Keratinocyte (primary cell): ENCODE results near the gene PLXNB1. TPM values are rescaled to one million over a fixed set of nuclear protein-coding genes. Genes with fewer than 3 reads are reported as not detected.

ENCODE experiments used
- DNase-seq: peaks from one replicate; pipeline ENCODE4 v3.0.0-alpha.2; 2011; ENCODE audit warnings: low read depth, missing footprints, low spot score
- FAIRE-seq: peaks from 2 replicates; lab custom pipeline; 2011; peaks lifted over from hg19 to GRCh38; lab: Jason Lieb, UNC
- H2AFZ ChIP-seq: 2 replicates; pipeline ENCODE4 v1.6.0; 2012; ENCODE audit warnings: low read length, control low read depth, inconsistent platforms; ENCODE audit not compliant: control insufficient read depth
- H3K27ac ChIP-seq: 2 replicates; pipeline ENCODE4 v1.5.1; 2011; ENCODE audit warnings: low read length; ENCODE audit not compliant: control insufficient read depth, insufficient read depth
- H3K27me3 ChIP-seq: 3 replicates; pipeline ENCODE4 v1.6.0; 2011; ENCODE audit warnings: low read length; ENCODE audit not compliant: control insufficient read depth, insufficient read depth; ENCODE audit errors: extremely low read depth
- H3K36me3 ChIP-seq, 2 experiments: 2 replicates in 1 of 2; 3 replicates in 1 of 2; pipeline ENCODE4 v1.5.1; 2011; ENCODE audit warnings: low read length in 2 of 2, mild to moderate bottlenecking in 1 of 2; ENCODE audit not compliant: control insufficient read depth in 2 of 2, insufficient read depth in 2 of 2; ENCODE audit errors: extremely low read depth in 1 of 2
- H3K4me1 ChIP-seq: 3 replicates; pipeline ENCODE4 v1.5.1; 2011; ENCODE audit warnings: low read length; ENCODE audit not compliant: control insufficient read depth, insufficient read depth; ENCODE audit errors: extremely low read depth
- H3K4me2 ChIP-seq: 3 replicates; pipeline ENCODE4 v1.6.0; 2011; ENCODE audit warnings: low read depth, low read length; ENCODE audit not compliant: control insufficient read depth, insufficient read depth; ENCODE audit errors: extremely low read depth
- H3K4me3 ChIP-seq, 3 experiments: fragments of 200-600 bp in 1 of 3; sonication (generic) in 1 of 3; 2 replicates in 2 of 3; 3 replicates in 1 of 3; pipeline ENCODE4 v1.5.1; 2011 to 2016; ENCODE audit warnings: low read length in 3 of 3, mild to moderate bottlenecking in 3 of 3, control low read depth in 2 of 3, inconsistent platforms in 1 of 3, low read depth in 1 of 3, mixed read lengths in 1 of 3, mixed run types in 1 of 3, moderate library complexity in 1 of 3; ENCODE audit not compliant: control insufficient read depth in 2 of 3, insufficient read depth in 2 of 3; ENCODE audit errors: extremely low read depth in 1 of 3
- H3K79me2 ChIP-seq: 2 replicates; pipeline ENCODE4 v1.6.0; 2012; ENCODE audit warnings: low read length; ENCODE audit not compliant: control insufficient read depth, insufficient read depth
- H3K9ac ChIP-seq: 3 replicates; pipeline ENCODE4 v1.6.0; 2011; ENCODE audit warnings: low read length; ENCODE audit not compliant: control insufficient read depth, insufficient read depth; ENCODE audit errors: extremely low read depth
- H3K9me1 ChIP-seq: 3 replicates; pipeline ENCODE4 v1.6.0; 2011; ENCODE audit warnings: low read length; ENCODE audit not compliant: control insufficient read depth, insufficient read depth; ENCODE audit errors: extremely low read depth
- H3K9me3 ChIP-seq: 2 replicates; pipeline ENCODE4 v1.5.1; 2012; ENCODE audit warnings: low read depth, low read length; ENCODE audit not compliant: control insufficient read depth
- H4K20me1 ChIP-seq: 3 replicates; pipeline ENCODE4 v1.6.0; 2011; ENCODE audit warnings: low read length; ENCODE audit not compliant: control insufficient read depth, insufficient read depth; ENCODE audit errors: extremely low read depth
- EZH2 ChIP-seq: IDR thresholded peaks from one replicate; pipeline ENCODE4 v1.6.1; 2012; ENCODE audit warnings: inconsistent platforms, mild to moderate bottlenecking, low read length, moderate library complexity
- dilution Hi-C: fragments of 300-500 bp; cut with MboI; formaldehyde crosslinking; loops from one replicate; pipeline ENCODE4 v1.7.0; 2020; ENCODE audit warnings: low sequenced_read_pairs; ENCODE audit not compliant: extremely low pct_ligation_motif_present
- polyA plus RNA-seq, 5 experiments: library from polyadenylated mRNA; depleted of rRNA in 3 of 5; stranded (reverse) in 3 of 5; stranded (forward) in 1 of 5; unstranded in 1 of 5; fragments of >200 nt; gene quantifications; 1 replicate in 1 of 5; 2 replicates in 3 of 5; 3 replicates in 1 of 5; pipeline versions ENCODE4 v1.2.1 to v1.2.3, GENCODE V29; 2011 to 2012; ENCODE audit warnings: missing spikeins in 2 of 5, low read depth in 1 of 5, low replicate concordance in 1 of 5
- TF ChIP-seq, protein P1 (sequence below), 3 experiments: IDR thresholded peaks in 1 of 3; conservative IDR thresholded peaks in 1 of 3; optimal IDR thresholded peaks in 1 of 3; 2 replicates in 2 of 3; 3 replicates in 1 of 3; pipeline versions ENCODE3 to v1.5.1; 2011; ENCODE audit warnings: low read length in 3 of 3, mild to moderate bottlenecking in 3 of 3, moderate library complexity in 2 of 3, control low read depth in 1 of 3, inconsistent platforms in 1 of 3; ENCODE audit not compliant: insufficient read depth in 2 of 3; ENCODE audit errors: extremely low read depth in 1 of 3

The PLXNB1 gene
- polyA plus RNA-seq, 1 donor (not counting 4 experiments of a cell fraction or from before 2014, with no cell fraction given): 83.0 TPM

GRCh38 chr3:48435223-48435595 lies 5.3 kb upstream of the PLXNB1 start:
- Histone ChIP-seq H4K20me1 (no peaks in the 10 kb centered on the region), H3K9me1 (no peaks in the 10 kb centered on the region), H3K4me2 (peak overlapping the region; percentile 27), H3K4me1 (peaks cover 62% of the 10 kb centered on the region), H3K9me3 (no peaks in the 10 kb centered on the region), H3K4me3 (no peak overlapping the region), H3K27me3 (no peaks in the 10 kb centered on the region), H3K9ac (no peak overlapping the region), H3K36me3 (peaks cover 4 to 18% of the 10 kb centered on the region in 2 experiments), H2AFZ (no peak overlapping the region), H3K79me2 (peaks cover 16% of the 10 kb centered on the region), H3K27ac (peak overlapping the region; percentile 36)
- TF ChIP-seq, protein P1, sequence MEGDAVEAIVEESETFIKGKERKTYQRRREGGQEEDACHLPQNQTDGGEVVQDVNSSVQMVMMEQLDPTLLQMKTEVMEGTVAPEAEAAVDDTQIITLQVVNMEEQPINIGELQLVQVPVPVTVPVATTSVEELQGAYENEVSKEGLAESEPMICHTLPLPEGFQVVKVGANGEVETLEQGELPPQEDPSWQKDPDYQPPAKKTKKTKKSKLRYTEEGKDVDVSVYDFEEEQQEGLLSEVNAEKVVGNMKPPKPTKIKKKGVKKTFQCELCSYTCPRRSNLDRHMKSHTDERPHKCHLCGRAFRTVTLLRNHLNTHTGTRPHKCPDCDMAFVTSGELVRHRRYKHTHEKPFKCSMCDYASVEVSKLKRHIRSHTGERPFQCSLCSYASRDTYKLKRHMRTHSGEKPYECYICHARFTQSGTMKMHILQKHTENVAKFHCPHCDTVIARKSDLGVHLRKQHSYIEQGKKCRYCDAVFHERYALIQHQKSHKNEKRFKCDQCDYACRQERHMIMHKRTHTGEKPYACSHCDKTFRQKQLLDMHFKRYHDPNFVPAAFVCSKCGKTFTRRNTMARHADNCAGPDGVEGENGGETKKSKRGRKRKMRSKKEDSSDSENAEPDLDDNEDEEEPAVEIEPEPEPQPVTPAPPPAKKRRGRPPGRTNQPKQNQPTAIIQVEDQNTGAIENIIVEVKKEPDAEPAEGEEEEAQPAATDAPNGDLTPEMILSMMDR (optimal IDR thresholded peaks at IDR 0.05 in 1 of 3, IDR thresholded peaks at IDR 0.05 in 1 of 3, conservative IDR thresholded peaks at IDR 0.05 in 1 of 3; ENCODE audit: extremely low read depth in 1 of 3, insufficient read depth in 2 of 3, low read length in 3 of 3): no peak
- no peak for TF ChIP-seq EZH2
- DNase-seq: no peak
- no peak for FAIRE-seq
- dilution Hi-C loops: loop anchor here (25.0 kb wide), 1 partner anchor 173 kb away; no protein-coding TSS in a partner anchor

GRCh38 chr3:48434591-48435222 lies 4.8 kb upstream of the PLXNB1 start:
- peaks cover 13% of the 10 kb centered on the region for H3K79me2 ChIP-seq
- H3K4me1 ChIP-seq: peaks cover 65% of the 10 kb centered on the region
- no peak overlapping the region for H2AFZ ChIP-seq
- FAIRE-seq (no peak), DNase-seq (no peak)
- no peak for TF ChIP-seq EZH2
- TF ChIP-seq, protein P1 (optimal IDR thresholded peaks at IDR 0.05 in 1 of 3, IDR thresholded peaks at IDR 0.05 in 1 of 3, conservative IDR thresholded peaks at IDR 0.05 in 1 of 3; ENCODE audit: extremely low read depth in 1 of 3, insufficient read depth in 2 of 3, low read length in 3 of 3): no peak
- no peak overlapping the region for H3K4me3 ChIP-seq
- peak overlapping the region; percentile 79 for H3K27ac ChIP-seq
- H3K9ac ChIP-seq: peak overlapping the region; percentile 52
- dilution Hi-C loops: loop anchor here (25.0 kb wide), 1 partner anchor 172 kb away; no protein-coding TSS in a partner anchor
- H3K9me1 ChIP-seq: no peaks in the 10 kb centered on the region
- peak overlapping the region; percentile 67 for H3K4me2 ChIP-seq
- no peaks in the 10 kb centered on the region for H4K20me1 ChIP-seq
- peaks cover 4 to 18% of the 10 kb centered on the region in 2 experiments for H3K36me3 ChIP-seq
- no peaks in the 10 kb centered on the region for H3K9me3 ChIP-seq
- no peaks in the 10 kb centered on the region for H3K27me3 ChIP-seq
